HAP-1 (cell line): Measurements from ENCODE around the gene RMC1.

ENCODE experiments used
- DNase-seq, 2 experiments: peaks; one replicate each; pipeline ENCODE4 v3.0.0-alpha.2; 2016 to 2020; ENCODE audit warnings: low spot score in 2 of 2
- H3K27me3 ChIP-seq: fragments of 250-450 bp; sonication (Bioruptor Pico); 2 replicates; pipeline ENCODE4 v1.5.1; 2020; ENCODE audit warnings: low read depth, mild to moderate bottlenecking, moderate library complexity
- H3K36me3 ChIP-seq: fragments of 250-450 bp; sonication (Bioruptor Pico); replicated peaks from 2 replicates; pipeline ENCODE4 v1.5.1; 2020; ENCODE audit warnings: mild to moderate bottlenecking
- H3K4me1 ChIP-seq: fragments of 250-450 bp; sonication (Bioruptor Pico); 2 replicates; pipeline ENCODE4 v1.5.1; 2020; ENCODE audit warnings: mild to moderate bottlenecking
- H3K4me3 ChIP-seq: fragments of 250-450 bp; sonication (Bioruptor Pico); 2 replicates; pipeline ENCODE4 v1.5.1; 2020; ENCODE audit warnings: mild to moderate bottlenecking, moderate library complexity
- H3K9me3 ChIP-seq: fragments of 250-450 bp; sonication (Bioruptor Pico); 2 replicates; pipeline ENCODE4 v1.5.1; 2020; ENCODE audit warnings: mild to moderate bottlenecking, moderate library complexity
- in situ Hi-C: fragments of 300-500 bp; cut with MboI; formaldehyde crosslinking; loops from 3 replicates; pipeline ENCODE4 v1.14.3; 2020; ENCODE audit warnings: low sequenced_read_pairs, inconsistent platforms, mixed read lengths

RMC1 gene

GRCh38 chr18:23529604-23530003 lies 26.3 kb downstream of the RMC1 start:
- no peaks in the 10 kb centered on the region for H3K27me3 ChIP-seq
- no peak overlapping the region for H3K4me3 ChIP-seq
- H3K9me3 ChIP-seq, result no peaks in the 10 kb centered on the region
- in situ Hi-C loops, result no loop called here
- H3K36me3 ChIP-seq, result peaks cover 83% of the 10 kb centered on the region
- no peak for DNase-seq
- no peaks in the 10 kb centered on the region for H3K4me1 ChIP-seq

- Histone ChIP-seq H3K4me1 (no peaks in the 10 kb centered on the region), H3K27me3 (no peaks in the 10 kb centered on the region), H3K36me3 (peaks cover 86% of the 10 kb centered on the region), H3K9me3 (no peaks in the 10 kb centered on the region), H3K4me3 (no peak overlapping the region)
- DNase-seq, result no peak
- in situ Hi-C loops, result no loop called here
Observed at GRCh38 chr18:23530195-23530594, 26.9 kb downstream of the RMC1 start.

GRCh38 chr18:23531912-23532311 lies 28.6 kb downstream of the RMC1 start:
- Histone ChIP-seq H3K4me1 (no peaks in the 10 kb centered on the region), H3K36me3 (peaks cover 85% of the 10 kb centered on the region), H3K4me3 (no peak overlapping the region), H3K9me3 (no peaks in the 10 kb centered on the region), H3K27me3 (no peaks in the 10 kb centered on the region)
- in situ Hi-C loops, result no loop called here
- DNase-seq, result no peak

DNA sequence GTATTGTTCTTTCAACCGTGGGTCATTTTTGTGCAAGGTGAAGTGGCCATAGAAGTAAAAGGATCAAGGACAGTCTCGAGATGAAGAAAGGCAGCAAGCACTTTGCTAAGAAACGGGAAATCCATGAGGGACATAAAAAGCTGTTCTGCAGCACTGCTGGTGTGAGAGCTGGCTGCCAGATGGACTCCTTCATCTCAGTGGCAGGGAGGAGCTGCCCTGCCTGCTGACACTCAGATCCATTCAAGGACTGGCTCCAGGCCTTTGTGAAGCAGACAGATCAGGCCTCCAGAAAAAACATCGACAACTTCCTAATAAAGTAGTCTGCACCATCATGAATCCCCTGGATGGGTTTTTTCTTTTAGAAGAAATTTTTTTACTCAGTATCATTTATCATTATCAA lies 29.5 kb downstream of the RMC1 start:
- Histone ChIP-seq H3K4me1 (no peaks in the 10 kb centered on the region), H3K36me3 (peaks cover 85% of the 10 kb centered on the region), H3K27me3 (no peaks in the 10 kb centered on the region), H3K4me3 (no peak overlapping the region), H3K9me3 (no peaks in the 10 kb centered on the region)
- no peak for DNase-seq
- in situ Hi-C loops, result no loop called here

DNA sequence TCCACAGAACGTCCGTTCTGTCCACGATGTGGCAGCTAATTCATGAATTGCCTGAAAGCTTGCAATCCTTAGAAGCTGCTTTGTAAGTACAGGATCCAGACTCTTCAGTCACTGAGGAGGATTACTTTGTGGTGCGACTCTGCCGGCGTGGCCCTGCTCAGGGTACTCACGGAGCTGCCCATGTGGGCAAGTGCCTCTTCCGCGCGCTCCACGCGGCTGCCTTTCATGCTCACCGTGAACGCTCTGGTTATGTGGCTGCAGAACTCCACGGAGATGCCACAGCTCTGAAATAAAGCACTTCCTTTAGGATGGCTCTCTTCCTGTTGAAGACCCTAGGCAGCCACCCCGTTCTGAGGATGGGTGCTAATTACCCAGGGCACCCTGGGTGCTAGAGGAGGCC lies 31.0 kb downstream of the RMC1 start:
- in situ Hi-C loops, result no loop called here
- Histone ChIP-seq H3K4me1 (no peaks in the 10 kb centered on the region), H3K36me3 (peaks cover 85% of the 10 kb centered on the region), H3K4me3 (no peak overlapping the region), H3K27me3 (no peaks in the 10 kb centered on the region), H3K9me3 (no peaks in the 10 kb centered on the region)
- no peak for DNase-seq

GRCh38 chr18:23536204-23536603 lies 32.9 kb downstream of the RMC1 start:
- Histone ChIP-seq H3K9me3 (no peaks in the 10 kb centered on the region), H3K4me3 (no peak overlapping the region), H3K4me1 (no peaks in the 10 kb centered on the region), H3K27me3 (no peaks in the 10 kb centered on the region), H3K36me3 (peaks cover 84% of the 10 kb centered on the region)
- no peak for DNase-seq
- in situ Hi-C loops, result no loop called here

- in situ Hi-C loops, result no loop called here
- Histone ChIP-seq H3K4me1 (no peaks in the 10 kb centered on the region), H3K4me3 (no peak overlapping the region), H3K36me3 (peaks cover 80% of the 10 kb centered on the region), H3K27me3 (no peaks in the 10 kb centered on the region), H3K9me3 (no peaks in the 10 kb centered on the region)
- no peak for DNase-seq
Observed at GRCh38 chr18:23537274-23537673, 34.0 kb downstream of the RMC1 start.

DNA sequence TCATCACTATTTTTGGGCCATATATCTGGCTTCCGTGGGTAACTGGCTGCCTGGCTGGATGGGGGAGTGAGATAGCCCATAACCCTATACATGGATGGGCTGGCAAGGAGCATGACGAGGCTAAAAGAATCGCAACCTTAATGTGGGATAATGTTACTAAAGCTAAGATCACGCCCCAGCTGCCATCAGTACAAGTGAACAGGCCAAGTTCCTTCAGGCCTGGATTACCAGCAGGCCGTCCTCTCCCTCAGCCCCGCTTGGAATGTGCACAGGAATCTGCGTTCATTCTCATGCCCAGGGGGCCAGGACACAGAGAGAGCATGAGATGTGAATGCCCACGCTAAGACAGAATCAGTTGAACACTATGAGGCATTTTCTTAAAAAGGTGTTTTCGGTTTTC lies 34.7 kb downstream of the RMC1 start:
- DNase-seq, result no peak
- in situ Hi-C loops, result no loop called here
- H3K9me3 ChIP-seq, result no peaks in the 10 kb centered on the region
- H3K4me1 ChIP-seq, result no peaks in the 10 kb centered on the region
- peaks cover 80% of the 10 kb centered on the region for H3K36me3 ChIP-seq
- no peak overlapping the region for H3K4me3 ChIP-seq
- H3K27me3 ChIP-seq, result no peaks in the 10 kb centered on the region

- Histone ChIP-seq H3K4me1 (no peaks in the 10 kb centered on the region), H3K27me3 (no peaks in the 10 kb centered on the region), H3K9me3 (no peaks in the 10 kb centered on the region), H3K36me3 (peaks cover 71% of the 10 kb centered on the region), H3K4me3 (no peak overlapping the region)
- DNase-seq, result no peak
- in situ Hi-C loops, result no loop called here
Observed at GRCh38 chr18:23538870-23539269, 35.6 kb downstream of the RMC1 start.

- H3K4me1 ChIP-seq, result no peaks in the 10 kb centered on the region
- no peak for DNase-seq
- H3K9me3 ChIP-seq, result no peaks in the 10 kb centered on the region
- H3K36me3 ChIP-seq, result peaks cover 67% of the 10 kb centered on the region
- H3K27me3 ChIP-seq, result no peaks in the 10 kb centered on the region
- in situ Hi-C loops, result no loop called here
- no peak overlapping the region for H3K4me3 ChIP-seq
Observed at GRCh38 chr18:23539296-23539695, 36.0 kb downstream of the RMC1 start.

- Histone ChIP-seq H3K4me3 (no peak overlapping the region), H3K36me3 (peaks cover 63% of the 10 kb centered on the region), H3K4me1 (no peaks in the 10 kb centered on the region), H3K9me3 (no peaks in the 10 kb centered on the region), H3K27me3 (no peaks in the 10 kb centered on the region)
- no peak for DNase-seq
- in situ Hi-C loops, result no loop called here
Observed at GRCh38 chr18:23539911-23540525, 36.7 kb downstream of the RMC1 start.

- no peak for DNase-seq
- no peak overlapping the region for H3K4me3 ChIP-seq
- no peaks in the 10 kb centered on the region for H3K4me1 ChIP-seq
- H3K9me3 ChIP-seq, result no peaks in the 10 kb centered on the region
- H3K27me3 ChIP-seq, result no peaks in the 10 kb centered on the region
- peaks cover 55% of the 10 kb centered on the region for H3K36me3 ChIP-seq
- in situ Hi-C loops, result no loop called here
Observed at GRCh38 chr18:23540867-23541266, 37.6 kb downstream of the RMC1 start.

- H3K36me3 ChIP-seq, result peaks cover 53% of the 10 kb centered on the region
- in situ Hi-C loops, result no loop called here
- no peaks in the 10 kb centered on the region for H3K4me1 ChIP-seq
- DNase-seq, result no peak
- H3K9me3 ChIP-seq, result no peaks in the 10 kb centered on the region
- H3K27me3 ChIP-seq, result no peaks in the 10 kb centered on the region
- H3K4me3 ChIP-seq, result no peak overlapping the region
Observed at GRCh38 chr18:23541349-23542093, 38.2 kb downstream of the RMC1 start.

- in situ Hi-C loops, result no loop called here
- no peaks in the 10 kb centered on the region for H3K27me3 ChIP-seq
- peaks cover 61% of the 10 kb centered on the region for H3K36me3 ChIP-seq
- no peak for DNase-seq
- no peak overlapping the region for H3K4me3 ChIP-seq
- no peaks in the 10 kb centered on the region for H3K9me3 ChIP-seq
- no peaks in the 10 kb centered on the region for H3K4me1 ChIP-seq
Observed at GRCh38 chr18:23542461-23542860, 39.1 kb downstream of the RMC1 start.
